ENCODE data around the gene SLCO2B1.
A peak's percentile ranks its signal among the peaks of the same experiment; 100 is the strongest.

The SLCO2B1 gene

GRCh38 chr11:75174781-75175370 lies 24.0 kb downstream of the SLCO2B1 start:
- peaks cover 0 to 12% of the 10 kb centered on the region in 2 donors for H3K27me3 ChIP-seq
- intact Hi-C loops (cut with DNase I; ENCODE audit: low total_unique reads) = no loop called here
- H3K4me1 ChIP-seq = no peaks in the 10 kb centered on the region
- no peak overlapping the region for H3K27ac ChIP-seq
- H3K9me3 ChIP-seq = no peaks in the 10 kb centered on the region
- no peaks in the 10 kb centered on the region for H3K36me3 ChIP-seq
- no peak for TF ChIP-seq CTCF (IDR thresholded peaks at IDR 0.05)
- H3K4me3 ChIP-seq = no peak overlapping the region
- peak in 1 of 2 donors; percentile 63 for DNase-seq

GRCh38 chr11:75182664-75183063 lies 31.8 kb downstream of the SLCO2B1 start:
- Histone ChIP-seq H3K4me3 (no peak overlapping the region), H3K27ac (no peak overlapping the region), H3K27me3 (peaks cover 0 to 21% of the 10 kb centered on the region in 2 donors), H3K4me1 (no peaks in the 10 kb centered on the region), H3K36me3 (no peaks in the 10 kb centered on the region), H3K9me3 (no peaks in the 10 kb centered on the region)
- no peak for TF ChIP-seq CTCF (IDR thresholded peaks at IDR 0.05)
- peak in 1 of 2 donors; percentile 40 for DNase-seq
- intact Hi-C loops (cut with DNase I; ENCODE audit: low total_unique reads) = no loop called here

GRCh38 chr11:75184051-75184450 lies 33.1 kb downstream of the SLCO2B1 start:
- TF ChIP-seq CTCF (IDR thresholded peaks at IDR 0.05) = no peak
- intact Hi-C loops (cut with DNase I; ENCODE audit: low total_unique reads) = no loop called here
- H3K27ac ChIP-seq = no peak overlapping the region
- DNase-seq = no peak
- no peaks in the 10 kb centered on the region for H3K36me3 ChIP-seq
- H3K9me3 ChIP-seq = no peaks in the 10 kb centered on the region
- H3K27me3 ChIP-seq = peaks cover 0 to 21% of the 10 kb centered on the region in 2 donors
- H3K4me3 ChIP-seq = no peak overlapping the region
- H3K4me1 ChIP-seq = no peaks in the 10 kb centered on the region

GRCh38 chr11:75184757-75185425 lies 34.0 kb downstream of the SLCO2B1 start:
- H3K4me3 ChIP-seq = no peak overlapping the region
- no peaks in the 10 kb centered on the region for H3K9me3 ChIP-seq
- H3K4me1 ChIP-seq = no peaks in the 10 kb centered on the region
- no peak for DNase-seq
- H3K27ac ChIP-seq = no peak overlapping the region
- peaks cover 0 to 21% of the 10 kb centered on the region in 2 donors for H3K27me3 ChIP-seq
- no peak for TF ChIP-seq CTCF (IDR thresholded peaks at IDR 0.05)
- intact Hi-C loops (cut with DNase I; ENCODE audit: low total_unique reads) = no loop called here
- H3K36me3 ChIP-seq = no peaks in the 10 kb centered on the region

- no peaks in the 10 kb centered on the region for H3K9me3 ChIP-seq
- H3K4me1 ChIP-seq = peaks cover 0 to under 1% (median 0%) of the 10 kb centered on the region in 4 donors
- peaks cover 0 to 15% of the 10 kb centered on the region in 2 donors for H3K27me3 ChIP-seq
- intact Hi-C loops (cut with DNase I; ENCODE audit: low total_unique reads) = no loop called here
- H3K4me3 ChIP-seq = no peak overlapping the region
- no peak for TF ChIP-seq CTCF (IDR thresholded peaks at IDR 0.05)
- no peak for DNase-seq
- H3K27ac ChIP-seq = no peak overlapping the region
- H3K36me3 ChIP-seq = no peaks in the 10 kb centered on the region
Measured at GRCh38 chr11:75185866-75186265, 35.0 kb downstream of the SLCO2B1 start.

Measured in tibial artery (tissue), 4 donors.